Stimulated activated CD4-positive, alpha-beta T cell treated with anti-CD3 and anti-CD28 coated beads, Interleukin-15, amount 100 ng/mL, for 48 hours (primary cell): Measurements from ENCODE around the gene DDR1.
"Not testable (repeated sequence)": the region's sequence is repeated elsewhere in the genome, so short reads cannot be mapped to it uniquely, and the experiment has no call there.

Experiments
- DNase-seq, 2 donors: peaks; one replicate each; pipeline ENCODE4 v3.0.0-alpha.2; 2020; ENCODE audit warnings: low read depth in 2 of 2

The DDR1 gene

GRCh38 chr6:30883685-30884520 is at the start of gene DDR1:
Gene DDR1 (plus strand): TSS chr6:30884519. CDS start chr6:30888730, 4,211 bp downstream.
- no peak for DNase-seq

- no peak for DNase-seq
Observed at GRCh38 chr6:30834646-30835045, 49.7 kb upstream of the DDR1 start.

- DNase-seq, result no peak
Observed at GRCh38 chr6:30835576-30835975, 48.7 kb upstream of the DDR1 start.

GRCh38 chr6:30836431-30836866 is 47.9 kb upstream of the DDR1 start:
- no peak for DNase-seq

GRCh38 chr6:30836957-30837356 is 47.4 kb upstream of the DDR1 start:
- DNase-seq, result no peak

GRCh38 chr6:30837432-30837831 is 46.9 kb upstream of the DDR1 start:
- no peak for DNase-seq

- no peak for DNase-seq
Observed at GRCh38 chr6:30837870-30838269, 46.4 kb upstream of the DDR1 start.

- no peak for DNase-seq
Observed at GRCh38 chr6:30839671-30840070, 44.6 kb upstream of the DDR1 start.

GRCh38 chr6:30840084-30840934 is 44.0 kb upstream of the DDR1 start:
- DNase-seq, result no peak

GRCh38 chr6:30840935-30841643 is 43.2 kb upstream of the DDR1 start:
- DNase-seq, result no peak

GRCh38 chr6:30841644-30842504 is 42.4 kb upstream of the DDR1 start:
- DNase-seq, result no peak

GRCh38 chr6:30842754-30843610 is 41.3 kb upstream of the DDR1 start:
- no peak for DNase-seq

GRCh38 chr6:30843611-30843998 is 40.7 kb upstream of the DDR1 start:
- DNase-seq, result no peak

- no peak for DNase-seq
Observed at GRCh38 chr6:30844118-30844535, 40.2 kb upstream of the DDR1 start.

- no peak for DNase-seq
Observed at GRCh38 chr6:30845183-30845582, 39.1 kb upstream of the DDR1 start.

GRCh38 chr6:30847421-30847970 is 36.8 kb upstream of the DDR1 start:
- no peak for DNase-seq

GRCh38 chr6:30847971-30848436 is 36.3 kb upstream of the DDR1 start:
- DNase-seq, result no peak

- DNase-seq, result no peak
Observed at GRCh38 chr6:30849903-30850651, 34.2 kb upstream of the DDR1 start.

- not testable (repeated sequence) for DNase-seq
Observed at GRCh38 chr6:30852459-30852858, 31.9 kb upstream of the DDR1 start.
